ENCODE measurements around the gene OR1F1. TPM values are rescaled to one million over a fixed set of nuclear protein-coding genes. Genes with fewer than 3 reads are reported as not detected.

OR1F1 gene
- total and polyA plus RNA-seq, 2 of the 8 experiments (the other 6 are each of a cell fraction or from before 2014, with no cell fraction given): 0.52 to 1.2 TPM

DNA sequence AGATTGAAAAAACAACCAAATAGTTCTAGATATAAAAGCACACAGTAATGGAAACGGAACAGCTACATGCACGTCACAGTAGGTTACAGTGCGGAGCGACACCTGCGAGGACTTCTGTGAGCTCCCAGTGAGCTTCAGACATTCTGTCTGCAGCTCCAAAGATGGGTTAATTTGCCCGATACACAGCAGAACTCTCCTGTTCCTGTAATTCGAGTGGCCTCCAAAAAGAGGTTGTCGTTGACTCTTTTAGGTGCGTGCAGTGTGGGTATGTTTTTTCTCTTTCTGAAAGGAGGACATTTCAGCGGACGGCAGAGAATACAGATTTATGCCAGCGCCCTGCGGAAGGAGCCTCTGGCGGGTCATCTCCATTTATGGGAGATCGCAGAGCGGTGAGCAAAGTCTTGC is 2.9 kb downstream of the OR1F1 start:
- Histone ChIP-seq H2BK15ac (ENCODE audit: low read length) (no peak overlapping the region), H3K4me3 (ENCODE audit: extremely low read depth in 1 of 4, insufficient read depth in 2 of 4, low read depth in 3 of 4, low read length in 4 of 4) (peak overlapping the region; percentile 47 to 99 (median 78)), H3K56ac (replicated peaks; ENCODE audit: insufficient read length, low read depth, low read length) (no peak overlapping the region), H2AK5ac (ENCODE audit: low read depth, low read length) (no peak overlapping the region), H3K4me1 (replicated peaks in 1 of 4; ENCODE audit: control insufficient read depth in 3 of 4, insufficient read depth in 4 of 4, low read length in 3 of 4) (peaks cover 0 to 5% (median 0%) of the 10 kb centered on the region in 4 experiments; a peak in 2 of 7 replicates), H2BK5ac (ENCODE audit: low read depth, low read length) (no peak overlapping the region), H2BK120ac (replicated peaks; ENCODE audit: low read depth, low read length) (no peak overlapping the region), H3K79me1 (ENCODE audit: low read depth, low read length) (no peaks in the 10 kb centered on the region), H3K36me3 (ENCODE audit: control insufficient read depth in 2 of 4, insufficient read depth in 4 of 4, low read length in 3 of 4) (no peaks in the 10 kb centered on the region), H2BK12ac (ENCODE audit: low read depth, low read length) (0 out of 2 replicates have a peak overlapping the region, but pooled peaks have one; percentile 2), H3K27me3 (replicated peaks in 1 of 4; ENCODE audit: control insufficient read depth in 3 of 4, extremely low read depth in 1 of 4, insufficient read depth in 3 of 4, low read length in 3 of 4) (peaks cover 5 to 17% (median 14%) of the 10 kb centered on the region in 4 experiments), H3K9ac (replicated peaks in 1 of 4; ENCODE audit: extremely low read depth in 1 of 4, low read depth in 3 of 4, low read length in 3 of 4) (peak overlapping the region in 1 of 4 experiments; percentile 65; a peak in 2 of 7 replicates), H3K27ac (ENCODE audit: low read depth, low read length) (no peak overlapping the region), H3K4me2 (ENCODE audit: insufficient read depth in 1 of 2, low read depth in 2 of 2, low read length in 2 of 2) (peak overlapping the region; percentile 97 to 98), H4K20me1 (replicated peaks in 1 of 2; ENCODE audit: control insufficient read depth in 1 of 2, insufficient read depth in 2 of 2, low read length in 2 of 2) (no peaks in the 10 kb centered on the region), H3K4ac (replicated peaks; ENCODE audit: insufficient read length, low read depth, low read length) (no peak overlapping the region), H4K8ac (ENCODE audit: extremely low read depth, insufficient read depth, low read length) (no peak overlapping the region), H3K18ac (ENCODE audit: extremely low read depth, low read length) (no peak overlapping the region), H2BK20ac (ENCODE audit: low read length) (no peak overlapping the region), H4K91ac (replicated peaks; ENCODE audit: insufficient read length, low read length) (no peak overlapping the region), H2AFZ (ENCODE audit: low read length) (no peak overlapping the region), H3K23me2 (ENCODE audit: low read depth, low read length) (peaks cover 17% of the 10 kb centered on the region), H3K14ac (ENCODE audit: insufficient read length) (no peak overlapping the region), H3K9me3 (ENCODE audit: insufficient read depth in 2 of 2, low read depth in 1 of 2, low read length in 1 of 2) (no peaks in the 10 kb centered on the region; a peak in 1 of 4 replicates), H3K23ac (ENCODE audit: insufficient read length) (no peak overlapping the region), H3K79me2 (ENCODE audit: control insufficient read depth in 1 of 2, insufficient read depth in 2 of 2, low read length in 2 of 2) (no peaks in the 10 kb centered on the region), H4K5ac (ENCODE audit: insufficient read length, low read depth, low read length) (no peak overlapping the region)
- ChIA-PET POLR2A (ENCODE audit: partially characterized antibody) (interaction anchor here (1.1 to 1.9 kb wide), 6 partner anchors 11 to 114 kb away, joined by 3 to 7 read pairs (median 4); partner anchors contain the start of genes TIGD7, ZNF200 and ZNF75A), CTCF (ENCODE audit: partially characterized antibody) (interaction anchor here (1.1 to 2.5 kb wide), 4 partner anchors 18 to 74 kb away, joined by 4 to 7 read pairs (median 5); no protein-coding TSS in a partner anchor)
- FAIRE-seq: no peak
- WGBS, 2 experiments (ENCODE audit: extremely low coverage in 1 of 2, insufficient coverage in 1 of 2, insufficient read length in 1 of 2, insufficient replicate concordance in 2 of 2, low coverage in 1 of 2, low lambda C conversion rate in 2 of 2, missing lambda C conversion rate in 1 of 2): 4% methylated on average over 16 of the region's 16 CpGs; no CpG with 5 or more reads in 1 of the 2 experiments
- no peak for DNase-seq (ENCODE audit: low read depth in 1 of 2, low spot score in 2 of 2)
- TF ChIP-seq PHF8 (conservative IDR thresholded peaks at IDR 0.05; ENCODE audit: low read depth, low read length) (no peak), NANOG (IDR thresholded peaks at IDR 0.05; ENCODE audit: insufficient read depth, low read depth, low read length, poor library complexity, severe bottlenecking) (no peak), RBBP5 (IDR thresholded peaks at IDR 0.05; ENCODE audit: borderline replicate concordance, low read depth, low read length) (no peak), POLR2AphosphoS5 (IDR thresholded peaks at IDR 0.05; ENCODE audit: low read depth, low read length) (no peak), GABPA (IDR thresholded peaks at IDR 0.05; ENCODE audit: borderline replicate concordance, insufficient read depth, low read length) (no peak), HDAC6 (IDR thresholded peaks at IDR 0.05; ENCODE audit: low read depth, low read length) (no peak), SP4 (IDR thresholded peaks at IDR 0.05; ENCODE audit: low read length) (no peak)
- TF ChIP-seq, protein P1, sequence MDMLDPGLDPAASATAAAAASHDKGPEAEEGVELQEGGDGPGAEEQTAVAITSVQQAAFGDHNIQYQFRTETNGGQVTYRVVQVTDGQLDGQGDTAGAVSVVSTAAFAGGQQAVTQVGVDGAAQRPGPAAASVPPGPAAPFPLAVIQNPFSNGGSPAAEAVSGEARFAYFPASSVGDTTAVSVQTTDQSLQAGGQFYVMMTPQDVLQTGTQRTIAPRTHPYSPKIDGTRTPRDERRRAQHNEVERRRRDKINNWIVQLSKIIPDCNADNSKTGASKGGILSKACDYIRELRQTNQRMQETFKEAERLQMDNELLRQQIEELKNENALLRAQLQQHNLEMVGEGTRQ (IDR thresholded peaks at IDR 0.05; ENCODE audit: low read length): no peak
- TF ChIP-seq, protein P2, sequence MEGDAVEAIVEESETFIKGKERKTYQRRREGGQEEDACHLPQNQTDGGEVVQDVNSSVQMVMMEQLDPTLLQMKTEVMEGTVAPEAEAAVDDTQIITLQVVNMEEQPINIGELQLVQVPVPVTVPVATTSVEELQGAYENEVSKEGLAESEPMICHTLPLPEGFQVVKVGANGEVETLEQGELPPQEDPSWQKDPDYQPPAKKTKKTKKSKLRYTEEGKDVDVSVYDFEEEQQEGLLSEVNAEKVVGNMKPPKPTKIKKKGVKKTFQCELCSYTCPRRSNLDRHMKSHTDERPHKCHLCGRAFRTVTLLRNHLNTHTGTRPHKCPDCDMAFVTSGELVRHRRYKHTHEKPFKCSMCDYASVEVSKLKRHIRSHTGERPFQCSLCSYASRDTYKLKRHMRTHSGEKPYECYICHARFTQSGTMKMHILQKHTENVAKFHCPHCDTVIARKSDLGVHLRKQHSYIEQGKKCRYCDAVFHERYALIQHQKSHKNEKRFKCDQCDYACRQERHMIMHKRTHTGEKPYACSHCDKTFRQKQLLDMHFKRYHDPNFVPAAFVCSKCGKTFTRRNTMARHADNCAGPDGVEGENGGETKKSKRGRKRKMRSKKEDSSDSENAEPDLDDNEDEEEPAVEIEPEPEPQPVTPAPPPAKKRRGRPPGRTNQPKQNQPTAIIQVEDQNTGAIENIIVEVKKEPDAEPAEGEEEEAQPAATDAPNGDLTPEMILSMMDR (IDR thresholded peaks at IDR 0.05; ENCODE audit: control extremely low read depth in 1 of 3, insufficient read depth in 1 of 3, low read depth in 1 of 3, low read length in 3 of 3): no peak
